Measurements from ENCODE around the gene ANKS1B.

DNA sequence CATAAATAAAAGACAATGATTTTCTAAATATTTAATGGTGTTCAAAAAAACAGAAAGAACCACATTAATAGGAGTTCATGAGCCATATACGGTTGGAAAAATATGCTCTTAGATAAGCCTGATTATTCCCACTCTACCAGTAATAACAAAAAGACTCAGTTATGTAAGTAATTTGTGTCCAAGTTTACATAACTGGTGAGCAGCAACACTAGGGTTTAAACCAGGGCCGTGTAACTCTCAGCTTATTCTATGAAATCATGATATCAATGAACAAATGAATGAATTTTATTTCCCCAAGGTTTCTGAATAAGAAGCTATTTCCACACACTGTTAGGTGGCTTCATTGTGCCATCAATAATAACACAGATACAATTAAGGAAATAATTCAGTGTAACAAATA lies 238.8 kb downstream of the ANKS1B start:
- TF ChIP-seq GATA2 (IDR thresholded peaks at IDR 0.05; ENCODE audit: low read depth, low read length) (no peak), GATA3 (IDR thresholded peaks at IDR 0.05; ENCODE audit: low read depth, low read length) (no peak)

All from SH-SY5Y (cell line).